ENCODE measurements around the gene MACROD2. TPM values are rescaled to one million over a fixed set of nuclear protein-coding genes. Genes with fewer than 3 reads are reported as not detected.

Gene MACROD2
- total RNA-seq, 4 donors from 2014 or later, result 1.8 to 4.8 (median 2.9) TPM

GRCh38 chr20:14303106-14303505 is 307.8 kb downstream of the MACROD2 start:
- Histone ChIP-seq H3K27ac (no peak overlapping the region), H3K4me3 (no peak overlapping the region), H3K27me3 (no peaks in the 10 kb centered on the region), H3K9me3 (no peaks in the 10 kb centered on the region), H3K4me1 (no peaks in the 10 kb centered on the region), H3K36me3 (no peaks in the 10 kb centered on the region)
- WGBS, 2 donors, result 79 to 83% methylated on average over 6 of the region's 6 CpGs
- intact Hi-C loops (cut with DNase I), result no loop called here
- DNase-seq, result no peak
- TF ChIP-seq CTCF (IDR thresholded peaks at IDR 0.05) (no peak), POLR2A (IDR thresholded peaks at IDR 0.05) (no peak)

GRCh38 chr20:14303651-14304050 is 308.3 kb downstream of the MACROD2 start:
- TF ChIP-seq POLR2A (IDR thresholded peaks at IDR 0.05), result no peak
- TF ChIP-seq CTCF (IDR thresholded peaks at IDR 0.05), result no peak
- Histone ChIP-seq H3K4me1 (no peaks in the 10 kb centered on the region), H3K36me3 (no peaks in the 10 kb centered on the region), H3K27ac (no peak overlapping the region), H3K4me3 (no peak overlapping the region), H3K9me3 (no peaks in the 10 kb centered on the region), H3K27me3 (no peaks in the 10 kb centered on the region)
- intact Hi-C loops (cut with DNase I), result no loop called here
- DNase-seq, result no peak

- no peak overlapping the region for H3K4me3 ChIP-seq
- WGBS, 2 donors, result 58 to 71% methylated on average over 1 of the region's 1 CpG
- no peak overlapping the region for H3K27ac ChIP-seq
- intact Hi-C loops (cut with DNase I), result no loop called here
- no peaks in the 10 kb centered on the region for H3K9me3 ChIP-seq
- DNase-seq, result no peak
- no peaks in the 10 kb centered on the region for H3K4me1 ChIP-seq
- H3K27me3 ChIP-seq, result no peaks in the 10 kb centered on the region
- no peaks in the 10 kb centered on the region for H3K36me3 ChIP-seq
- no peak for TF ChIP-seq CTCF (IDR thresholded peaks at IDR 0.05)
- no peak for TF ChIP-seq POLR2A (IDR thresholded peaks at IDR 0.05)
Observed at GRCh38 chr20:14304472-14304871, 309.2 kb downstream of the MACROD2 start.

- H3K27me3 ChIP-seq, result no peaks in the 10 kb centered on the region
- no peak overlapping the region for H3K27ac ChIP-seq
- WGBS, 2 donors, result 82 to 86% methylated on average over 2 of the region's 2 CpGs
- no peak for TF ChIP-seq POLR2A (IDR thresholded peaks at IDR 0.05)
- no peak for TF ChIP-seq CTCF (IDR thresholded peaks at IDR 0.05)
- no peak for DNase-seq
- H3K36me3 ChIP-seq, result no peaks in the 10 kb centered on the region
- no peak overlapping the region for H3K4me3 ChIP-seq
- intact Hi-C loops (cut with DNase I), result no loop called here
- no peaks in the 10 kb centered on the region for H3K4me1 ChIP-seq
- H3K9me3 ChIP-seq, result no peaks in the 10 kb centered on the region
Observed at GRCh38 chr20:14307956-14308355, 312.6 kb downstream of the MACROD2 start.

- no peak for DNase-seq
- TF ChIP-seq CTCF (IDR thresholded peaks at IDR 0.05) (no peak), POLR2A (IDR thresholded peaks at IDR 0.05) (no peak)
- Histone ChIP-seq H3K36me3 (no peaks in the 10 kb centered on the region), H3K27me3 (no peaks in the 10 kb centered on the region), H3K4me3 (no peak overlapping the region), H3K9me3 (no peaks in the 10 kb centered on the region), H3K27ac (no peak overlapping the region), H3K4me1 (no peaks in the 10 kb centered on the region)
- WGBS, 2 donors, result 87 to 89% methylated on average over 5 of the region's 5 CpGs
- intact Hi-C loops (cut with DNase I), result no loop called here
Observed at GRCh38 chr20:14310977-14311627, 315.8 kb downstream of the MACROD2 start.
